ENCODE measurements around the gene TPPP2.

Gene TPPP2

GRCh38 chr14:21016413-21017190 is 13.4 kb upstream of the TPPP2 start:
- in situ Hi-C loops (cut with HindIII; ENCODE audit: low sequenced_read_pairs) = no loop called here

- in situ Hi-C loops (cut with HindIII; ENCODE audit: low sequenced_read_pairs) = no loop called here
These were observed 12.3 kb upstream of the TPPP2 start for GRCh38 chr14:21017528-21018245.

- in situ Hi-C loops (cut with HindIII; ENCODE audit: low sequenced_read_pairs) = no loop called here
These were observed 11.7 kb upstream of the TPPP2 start for GRCh38 chr14:21018286-21018685.

- in situ Hi-C loops (cut with HindIII; ENCODE audit: low sequenced_read_pairs) = no loop called here
These were observed 11.2 kb upstream of the TPPP2 start for GRCh38 chr14:21018781-21019180.

- in situ Hi-C loops (cut with HindIII; ENCODE audit: low sequenced_read_pairs) = no loop called here
These were observed 10.7 kb upstream of the TPPP2 start for GRCh38 chr14:21019366-21019765.

- in situ Hi-C loops (cut with HindIII; ENCODE audit: low sequenced_read_pairs) = no loop called here
These were observed 9.0 kb upstream of the TPPP2 start for GRCh38 chr14:21020977-21021545.

- in situ Hi-C loops (cut with HindIII; ENCODE audit: low sequenced_read_pairs) = no loop called here
These were observed 7.3 kb upstream of the TPPP2 start for GRCh38 chr14:21022686-21023085.

GRCh38 chr14:21023174-21023573 is 6.8 kb upstream of the TPPP2 start:
- in situ Hi-C loops (cut with HindIII; ENCODE audit: low sequenced_read_pairs) = no loop called here

GRCh38 chr14:21023817-21024584 is 6.0 kb upstream of the TPPP2 start:
- in situ Hi-C loops (cut with HindIII; ENCODE audit: low sequenced_read_pairs) = no loop called here

- in situ Hi-C loops (cut with HindIII; ENCODE audit: low sequenced_read_pairs) = no loop called here
These were observed 5.2 kb upstream of the TPPP2 start, which contains the start of gene NDRG2 for GRCh38 chr14:21024585-21025370. NDRG2 (minus strand) TSS chr14:21025061; CDS start chr14:21023315, 1,746 bp downstream.

- in situ Hi-C loops (cut with HindIII; ENCODE audit: low sequenced_read_pairs) = no loop called here
These were observed 4.4 kb upstream of the TPPP2 start for GRCh38 chr14:21025371-21026273.

GRCh38 chr14:21026274-21026987 is 3.6 kb upstream of the TPPP2 start:
- in situ Hi-C loops (cut with HindIII; ENCODE audit: low sequenced_read_pairs) = no loop called here

GRCh38 chr14:21026988-21027315 is 3.1 kb upstream of the TPPP2 start:
- in situ Hi-C loops (cut with HindIII; ENCODE audit: low sequenced_read_pairs) = no loop called here

GRCh38 chr14:21030531-21030930 is 514 bp downstream of the TPPP2 start:
- in situ Hi-C loops (cut with HindIII; ENCODE audit: low sequenced_read_pairs) = no loop called here

- in situ Hi-C loops (cut with HindIII; ENCODE audit: low sequenced_read_pairs) = no loop called here
These were observed 2.5 kb downstream of the TPPP2 start for GRCh38 chr14:21032326-21033132.

GRCh38 chr14:21033133-21033698 is 3.2 kb downstream of the TPPP2 start:
- in situ Hi-C loops (cut with HindIII; ENCODE audit: low sequenced_read_pairs) = no loop called here

GRCh38 chr14:21034707-21035106 is 4.7 kb downstream of the TPPP2 start, which contains the start of gene RNASE13:
RNASE13 (minus strand) TSS chr14:21034807; CDS start chr14:21034288, 519 bp downstream.
- in situ Hi-C loops (cut with HindIII; ENCODE audit: low sequenced_read_pairs) = no loop called here

- in situ Hi-C loops (cut with HindIII; ENCODE audit: low sequenced_read_pairs) = no loop called here
These were observed 6.7 kb downstream of the TPPP2 start for GRCh38 chr14:21036751-21037150.
